ENCODE data around the gene COMT. TPM values are rescaled to one million over a fixed set of nuclear protein-coding genes. Genes with fewer than 3 reads are reported as not detected.

COMT gene
- total and polyA plus RNA-seq, 9 of the 15 experiments (the other 6 are each of a cell fraction or from before 2014, with no cell fraction given), result 12.5 to 351 (median 155) TPM

DNA sequence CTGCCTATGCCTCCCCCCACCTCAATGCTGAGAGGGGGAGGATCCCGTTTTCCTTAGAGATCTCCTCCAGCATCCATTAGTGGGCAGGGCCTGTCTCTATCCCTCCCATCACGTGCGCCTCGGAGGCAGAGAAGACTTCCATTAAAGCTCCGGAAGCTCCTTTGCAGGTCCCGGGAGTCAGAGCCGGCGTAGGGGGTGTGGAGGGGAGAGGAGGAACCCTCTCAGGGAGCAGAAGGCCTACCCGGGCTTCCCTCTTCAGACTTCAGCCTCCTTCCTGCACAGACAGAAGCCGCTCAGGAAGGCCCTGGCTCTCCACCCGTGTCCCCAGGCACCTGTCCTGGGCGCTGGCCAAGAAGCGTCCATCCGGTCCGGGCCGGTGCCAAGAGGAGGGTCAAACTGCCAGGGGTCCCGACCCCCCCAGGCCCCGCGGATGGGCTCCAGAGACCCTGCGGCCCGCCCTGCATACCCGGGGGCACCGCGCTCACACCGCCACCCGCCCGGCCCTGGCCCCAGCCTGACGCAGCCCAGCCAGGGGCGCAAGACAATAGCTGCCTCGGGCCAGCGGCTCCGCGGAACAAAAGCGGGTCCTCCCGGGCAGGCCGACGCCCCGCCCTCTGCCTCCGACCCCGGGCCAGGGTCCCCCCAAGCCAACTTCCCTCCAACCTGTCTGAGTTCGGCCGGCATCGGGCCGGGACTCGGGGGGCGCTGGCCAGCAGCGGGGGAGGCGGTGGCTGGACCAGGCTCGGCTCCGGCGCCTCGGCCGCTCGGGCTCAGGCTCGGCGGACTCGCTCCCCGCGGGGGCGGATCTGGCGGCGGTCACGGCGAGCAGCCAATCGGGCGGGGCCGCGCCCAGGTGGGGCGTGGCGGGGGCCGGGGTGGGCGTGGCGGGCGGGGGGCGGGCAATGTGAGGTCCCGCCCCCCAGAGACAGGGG, 45.1 kb downstream of the COMT start (continued):
- TF ChIP-seq FIP1L1 (IDR thresholded peaks at IDR 0.05; ENCODE audit: low read depth, low read length, poor library complexity, severe bottlenecking) (peak; percentile 97), HNRNPL (IDR thresholded peaks at IDR 0.05; ENCODE audit: low read depth, low read length) (peak; percentile 60; the same call in 1 of the 2 replicates), CREM (IDR thresholded peaks at IDR 0.05; ENCODE audit: low read depth) (peak; percentile 8; the same call in 1 of the 2 replicates), GABPB2 (CRISPR knock-in tag; conservative IDR thresholded peaks at IDR 0.05) (peak; percentile 80; the same call in 1 of the 2 replicates), HDAC1 (IDR thresholded peaks at IDR 0.05) (peak in 1 of 2 experiments; percentile 68; a peak in 1 of 4 replicates), KDM5B (IDR thresholded peaks at IDR 0.05; ENCODE audit: insufficient replicate concordance, low read depth, low read length) (peak; percentile 74), RBM39 (optimal IDR thresholded peaks at IDR 0.05; ENCODE audit: low read depth, low read length) (no peak), ZBTB9 (CRISPR knock-in tag; IDR thresholded peaks at IDR 0.05) (peak; percentile 81; the same call in 1 of the 2 replicates), MTA3 (IDR thresholded peaks at IDR 0.05; ENCODE audit: borderline replicate concordance) (peak; percentile 91), PHF21A (IDR thresholded peaks at IDR 0.05; ENCODE audit: borderline replicate concordance, low read depth) (no peak), MAFK (IDR thresholded peaks at IDR 0.05; ENCODE audit: low read length) (peak; percentile 3; the same call in 1 of the 2 replicates), NFATC3 (IDR thresholded peaks at IDR 0.05) (peak; percentile 99), ZBTB11 (CRISPR knock-in tag; IDR thresholded peaks at IDR 0.05) (peak in 1 of 3 experiments; percentile 34; a peak in 2 of 6 replicates), ZNF311 (CRISPR knock-in tag; IDR thresholded peaks at IDR 0.05) (no peak), E2F3 (CRISPR knock-in tag; IDR thresholded peaks at IDR 0.05) (peak; percentile 10; the same call in 1 of the 2 replicates), PHTF2 (CRISPR knock-in tag; IDR thresholded peaks at IDR 0.05) (no peak)
- TF ChIP-seq, protein P1, sequence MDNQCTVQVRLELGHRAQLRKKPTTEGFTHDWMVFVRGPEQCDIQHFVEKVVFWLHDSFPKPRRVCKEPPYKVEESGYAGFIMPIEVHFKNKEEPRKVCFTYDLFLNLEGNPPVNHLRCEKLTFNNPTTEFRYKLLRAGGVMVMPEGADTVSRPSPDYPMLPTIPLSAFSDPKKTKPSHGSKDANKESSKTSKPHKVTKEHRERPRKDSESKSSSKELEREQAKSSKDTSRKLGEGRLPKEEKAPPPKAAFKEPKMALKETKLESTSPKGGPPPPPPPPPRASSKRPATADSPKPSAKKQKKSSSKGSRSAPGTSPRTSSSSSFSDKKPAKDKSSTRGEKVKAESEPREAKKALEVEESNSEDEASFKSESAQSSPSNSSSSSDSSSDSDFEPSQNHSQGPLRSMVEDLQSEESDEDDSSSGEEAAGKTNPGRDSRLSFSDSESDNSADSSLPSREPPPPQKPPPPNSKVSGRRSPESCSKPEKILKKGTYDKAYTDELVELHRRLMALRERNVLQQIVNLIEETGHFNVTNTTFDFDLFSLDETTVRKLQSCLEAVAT (IDR thresholded peaks at IDR 0.05), result peak in 1 of 2 experiments; percentile 47; a peak in 1 of 4 replicates
- TF ChIP-seq, protein P2, sequence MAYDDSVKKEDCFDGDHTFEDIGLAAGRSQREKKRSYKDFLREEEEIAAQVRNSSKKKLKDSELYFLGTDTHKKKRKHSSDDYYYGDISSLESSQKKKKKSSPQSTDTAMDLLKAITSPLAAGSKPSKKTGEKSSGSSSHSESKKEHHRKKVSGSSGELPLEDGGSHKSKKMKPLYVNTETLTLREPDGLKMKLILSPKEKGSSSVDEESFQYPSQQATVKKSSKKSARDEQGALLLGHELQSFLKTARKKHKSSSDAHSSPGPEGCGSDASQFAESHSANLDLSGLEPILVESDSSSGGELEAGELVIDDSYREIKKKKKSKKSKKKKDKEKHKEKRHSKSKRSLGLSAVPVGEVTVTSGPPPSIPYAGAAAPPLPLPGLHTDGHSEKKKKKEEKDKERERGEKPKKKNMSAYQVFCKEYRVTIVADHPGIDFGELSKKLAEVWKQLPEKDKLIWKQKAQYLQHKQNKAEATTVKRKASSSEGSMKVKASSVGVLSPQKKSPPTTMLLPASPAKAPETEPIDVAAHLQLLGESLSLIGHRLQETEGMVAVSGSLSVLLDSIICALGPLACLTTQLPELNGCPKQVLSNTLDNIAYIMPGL (CRISPR knock-in tag; IDR thresholded peaks at IDR 0.05), result peak; percentile 27; the same call in 1 of the 2 replicates
